HL-60 (cell line): ENCODE data around the gene DHFR.

Experiments used
- DNase-seq, 2 experiments: peaks; one replicate each; pipeline ENCODE4 v3.0.0-alpha.2; 2010 to 2020; ENCODE audit warnings: low read depth in 1 of 2, low spot score in 1 of 2
- H3K27ac ChIP-seq: fragments of 250-450 bp; sonication (Bioruptor Pico); replicated peaks from 2 replicates; pipeline ENCODE4 v1.5.1; 2020; ENCODE audit warnings: mild to moderate bottlenecking, moderate library complexity
- H3K27me3 ChIP-seq: fragments of 250-450 bp; sonication (Bioruptor Pico); 2 replicates; pipeline ENCODE4 v1.5.1; 2021; ENCODE audit warnings: mild to moderate bottlenecking, moderate library complexity; ENCODE audit not compliant: insufficient read depth, poor library complexity, severe bottlenecking
- H3K4me3 ChIP-seq: replicated peaks from 2 replicates; pipeline ENCODE4 v1.5.1; 2011; ENCODE audit warnings: mild to moderate bottlenecking, control low read depth, low read length; ENCODE audit not compliant: insufficient read depth
- GABPA ChIP-seq: IDR thresholded peaks from 2 replicates; pipeline ENCODE4 v1.6.1; 2012; ENCODE audit warnings: low read depth
- POLR2AphosphoS5 ChIP-seq: IDR thresholded peaks from 2 replicates; pipeline ENCODE4 v1.6.1; 2012; ENCODE audit warnings: low read depth
- REST ChIP-seq: IDR thresholded peaks from 2 replicates; pipeline ENCODE4 v1.6.1; 2012; ENCODE audit warnings: low read depth; ENCODE audit not compliant: insufficient replicate concordance
- SPI1 ChIP-seq: IDR thresholded peaks from 2 replicates; pipeline ENCODE4 v1.6.1; 2012; ENCODE audit warnings: low read depth, mild to moderate bottlenecking, borderline replicate concordance
- TF ChIP-seq, protein P1 (sequence below): IDR thresholded peaks from one replicate; pipeline ENCODE4 v1.5.1; 2011; ENCODE audit warnings: low read length, control low read depth, inconsistent platforms; ENCODE audit not compliant: insufficient read depth

Gene DHFR

GRCh38 chr5:80579050-80579449 is 75.7 kb downstream of the DHFR start:
- TF ChIP-seq REST = no peak
- TF ChIP-seq, protein P1, sequence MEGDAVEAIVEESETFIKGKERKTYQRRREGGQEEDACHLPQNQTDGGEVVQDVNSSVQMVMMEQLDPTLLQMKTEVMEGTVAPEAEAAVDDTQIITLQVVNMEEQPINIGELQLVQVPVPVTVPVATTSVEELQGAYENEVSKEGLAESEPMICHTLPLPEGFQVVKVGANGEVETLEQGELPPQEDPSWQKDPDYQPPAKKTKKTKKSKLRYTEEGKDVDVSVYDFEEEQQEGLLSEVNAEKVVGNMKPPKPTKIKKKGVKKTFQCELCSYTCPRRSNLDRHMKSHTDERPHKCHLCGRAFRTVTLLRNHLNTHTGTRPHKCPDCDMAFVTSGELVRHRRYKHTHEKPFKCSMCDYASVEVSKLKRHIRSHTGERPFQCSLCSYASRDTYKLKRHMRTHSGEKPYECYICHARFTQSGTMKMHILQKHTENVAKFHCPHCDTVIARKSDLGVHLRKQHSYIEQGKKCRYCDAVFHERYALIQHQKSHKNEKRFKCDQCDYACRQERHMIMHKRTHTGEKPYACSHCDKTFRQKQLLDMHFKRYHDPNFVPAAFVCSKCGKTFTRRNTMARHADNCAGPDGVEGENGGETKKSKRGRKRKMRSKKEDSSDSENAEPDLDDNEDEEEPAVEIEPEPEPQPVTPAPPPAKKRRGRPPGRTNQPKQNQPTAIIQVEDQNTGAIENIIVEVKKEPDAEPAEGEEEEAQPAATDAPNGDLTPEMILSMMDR = no peak
- TF ChIP-seq GABPA = no peak
- TF ChIP-seq POLR2AphosphoS5 = no peak
- TF ChIP-seq SPI1 = no peak
- no peak overlapping the region for H3K4me3 ChIP-seq
- DNase-seq = no peak
- H3K27me3 ChIP-seq = no peaks in the 10 kb centered on the region
- H3K27ac ChIP-seq = no peak overlapping the region

- DNase-seq = no peak
- H3K27me3 ChIP-seq = no peaks in the 10 kb centered on the region
- H3K27ac ChIP-seq = no peak overlapping the region
- TF ChIP-seq REST = no peak
- TF ChIP-seq POLR2AphosphoS5 = no peak
- no peak for TF ChIP-seq SPI1
- no peak for TF ChIP-seq GABPA
- TF ChIP-seq, protein P1 = no peak
- no peak overlapping the region for H3K4me3 ChIP-seq
These were observed 77.1 kb downstream of the DHFR start for GRCh38 chr5:80577707-80578106.

GRCh38 chr5:80576383-80576782 is 78.4 kb downstream of the DHFR start:
- Histone ChIP-seq H3K27ac (no peak overlapping the region), H3K4me3 (no peak overlapping the region), H3K27me3 (no peaks in the 10 kb centered on the region)
- no peak for DNase-seq
- no peak for TF ChIP-seq REST
- TF ChIP-seq GABPA = no peak
- TF ChIP-seq POLR2AphosphoS5 = no peak
- TF ChIP-seq SPI1 = no peak
- TF ChIP-seq, protein P1 = no peak
